Naive thymus-derived CD8-positive, alpha-beta T cell (primary cell): ENCODE measurements around the gene M1AP. TPM values are rescaled to one million over a fixed set of nuclear protein-coding genes. Genes with fewer than 3 reads are reported as not detected.

ENCODE experiments used
- ATAC-seq, 2 donors: fragments of 150-1000 bp; cut with Tn5 transposase in 1 of 2; sonication (Bioruptor Pico), chemical (Tn5 transposase) in 1 of 2; 1 replicate in 1 of 2; 2 replicates in 1 of 2; pipeline ENCODE4 v1.10.0; 2021; ENCODE audit warnings: mild to moderate bottlenecking in 2 of 2, moderate library complexity in 2 of 2
- POLR2A ChIA-PET: fragments of 350-600 bp; sonication (Branson Sonifier 250); formaldehyde crosslinking; loops from one replicate; lab custom pipeline; 2021; ENCODE audit warnings: antibody characterized with exemption; lab: Charles Lee
- DNase-seq, 10 donors: peaks; one replicate each; pipeline versions ENCODE4 v3.0.0 to v3.0.0-alpha.2; 2020 to 2022
- H3K27ac Mint-ChIP-seq, 10 donors: one replicate each; pipeline ENCODE4 v1.8.0; 2020 to 2022; ENCODE audit warnings: mild to moderate bottlenecking in 10 of 10, mixed read lengths in 10 of 10, moderate library complexity in 4 of 10, inconsistent platforms in 1 of 10
- H3K27me3 Mint-ChIP-seq, 5 donors: one replicate each; pipeline ENCODE4 v1.8.0; 2021 to 2022; ENCODE audit warnings: mixed read lengths in 5 of 5
- H3K36me3 Mint-ChIP-seq, 3 donors: one replicate each; pipeline ENCODE4 v1.8.0; 2020 to 2022; ENCODE audit warnings: mixed read lengths in 3 of 3, mild to moderate bottlenecking in 2 of 3, inconsistent platforms in 1 of 3
- H3K4me1 Mint-ChIP-seq, 4 donors: one replicate each; pipeline ENCODE4 v1.8.0; 2021 to 2022; ENCODE audit warnings: mixed read lengths in 4 of 4
- H3K4me3 Mint-ChIP-seq, 10 donors: one replicate each; pipeline ENCODE4 v1.8.0; 2020 to 2022; ENCODE audit warnings: mild to moderate bottlenecking in 10 of 10, mixed read lengths in 10 of 10, moderate library complexity in 6 of 10, inconsistent platforms in 1 of 10
- H3K9me3 Mint-ChIP-seq, 9 donors: one replicate each; pipeline ENCODE4 v1.8.0; 2020 to 2022; ENCODE audit warnings: mixed read lengths in 9 of 9, mild to moderate bottlenecking in 3 of 9, inconsistent platforms in 1 of 9, moderate library complexity in 1 of 9
- polyA plus RNA-seq, 3 donors: library from polyadenylated mRNA; unstranded; fragments of 300-500 nt; fragmentation: Illumina TruSeq; gene quantifications; one replicate each; pipeline ENCODE4 v1.2.3, GENCODE V29; 2021
- total RNA-seq, 8 experiments: library from RNA in 2 of 8; stranded (reverse) in 2 of 8; gene quantifications; one replicate each; pipeline ENCODE4 v1.2.3 and lab custom pipeline; 2021 to 2026

M1AP gene
- total and polyA plus RNA-seq, 5 experiments from 2014 or later: 0.10 TPM; not detected in 4

DNA sequence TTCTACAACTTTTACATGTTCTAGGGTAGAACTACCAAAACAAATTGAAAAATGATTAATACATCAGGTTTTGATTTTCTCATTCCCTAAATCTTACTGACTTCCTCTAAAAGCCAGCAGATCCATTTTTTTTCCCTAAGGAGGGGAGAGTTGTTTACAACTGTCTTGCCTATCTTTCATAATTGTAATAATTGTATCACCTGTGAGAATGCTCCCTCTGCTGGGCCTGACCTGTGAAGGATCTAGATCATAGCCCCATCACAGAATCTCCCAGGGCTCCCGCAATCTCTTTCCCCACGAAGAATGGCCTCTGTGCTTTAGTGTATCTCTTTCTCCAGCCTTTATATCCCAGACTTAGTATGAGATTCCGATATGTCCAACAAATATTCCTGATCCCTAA, 103.5 kb downstream of the M1AP start:
- no peak for ATAC-seq
- H3K27me3 Mint-ChIP-seq: peaks cover 33 to 69% (median 36%) of the 10 kb centered on the region in 5 donors
- no peaks in the 10 kb centered on the region for H3K9me3 Mint-ChIP-seq
- peaks cover 2 to 4% (median 2%) of the 10 kb centered on the region in 3 donors for H3K36me3 Mint-ChIP-seq
- peaks cover 0 to 11% (median 11%) of the 10 kb centered on the region in 4 donors for H3K4me1 Mint-ChIP-seq
- H3K27ac Mint-ChIP-seq: peak overlapping the region in 1 of 10 donors; percentile 23
- POLR2A ChIA-PET: no interaction called here
- no peak for DNase-seq
- no peak overlapping the region for H3K4me3 Mint-ChIP-seq

DNA sequence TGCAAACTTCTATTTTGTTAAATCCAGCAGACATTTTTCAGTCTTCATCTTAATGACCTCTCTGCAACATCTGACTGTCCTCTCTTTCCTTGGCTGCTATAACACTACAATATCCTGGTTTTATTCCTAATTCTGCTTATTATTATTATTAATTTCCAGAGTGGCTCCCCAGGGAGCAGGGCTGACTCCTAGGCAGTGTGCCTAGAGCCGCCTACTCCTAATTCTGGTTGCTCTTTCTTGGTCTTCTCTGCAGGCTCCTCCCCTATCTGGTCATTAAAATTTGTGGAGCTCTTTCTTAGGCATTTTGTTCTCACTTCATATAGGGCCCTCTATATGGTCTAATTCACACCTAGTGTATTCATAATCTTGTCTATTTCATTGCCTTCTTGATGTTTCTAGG, 105.2 kb downstream of the M1AP start:
- DNase-seq (no peak), ATAC-seq (no peak)
- Mint-ChIP-seq H3K36me3 (peaks cover 0 to 2% (median 2%) of the 10 kb centered on the region in 3 donors), H3K27ac (no peak overlapping the region), H3K4me3 (no peak overlapping the region), H3K27me3 (peaks cover 30 to 67% (median 33%) of the 10 kb centered on the region in 5 donors), H3K4me1 (peaks cover 0 to 10% (median 1%) of the 10 kb centered on the region in 4 donors), H3K9me3 (no peaks in the 10 kb centered on the region)
- POLR2A ChIA-PET: interaction anchor here (1.9 kb wide), 1 partner anchor 14 kb away, joined by 7 read pairs; the partner anchor contains the start of genes AUP1 and HTRA2

DNA sequence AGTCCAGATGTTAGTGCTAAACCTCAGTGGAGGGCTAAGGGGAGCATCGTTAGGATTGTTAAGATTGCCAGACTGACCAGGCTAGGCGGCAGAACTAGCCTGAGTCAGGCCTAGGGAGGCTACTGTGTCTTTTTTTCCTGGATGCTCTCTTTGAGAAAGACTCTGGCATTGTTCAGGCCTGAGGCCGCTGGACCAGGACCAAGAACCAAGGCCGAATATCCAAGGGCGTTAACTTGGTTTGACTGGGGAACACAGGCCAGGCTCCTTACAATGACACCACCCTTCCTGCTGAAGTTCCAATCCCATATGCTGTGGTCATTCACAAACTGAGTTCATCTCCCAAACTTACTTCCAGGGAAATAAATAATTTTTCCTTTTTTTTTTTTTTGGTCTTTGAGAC, 107.8 kb downstream of the M1AP start:
- no peak overlapping the region for H3K27ac Mint-ChIP-seq
- peaks cover 0 to 2% (median 2%) of the 10 kb centered on the region in 3 donors for H3K36me3 Mint-ChIP-seq
- no peak for ATAC-seq
- peaks cover 0 to 8% (median 3%) of the 10 kb centered on the region in 4 donors for H3K4me1 Mint-ChIP-seq
- no peak for DNase-seq
- H3K4me3 Mint-ChIP-seq: no peak overlapping the region
- no peaks in the 10 kb centered on the region for H3K9me3 Mint-ChIP-seq
- H3K27me3 Mint-ChIP-seq: peaks cover 19 to 44% (median 22%) of the 10 kb centered on the region in 5 donors
- POLR2A ChIA-PET: interaction anchor here (1.1 kb wide), 1 partner anchor 9 kb away, joined by 3 read pairs; no protein-coding TSS in a partner anchor

DNA sequence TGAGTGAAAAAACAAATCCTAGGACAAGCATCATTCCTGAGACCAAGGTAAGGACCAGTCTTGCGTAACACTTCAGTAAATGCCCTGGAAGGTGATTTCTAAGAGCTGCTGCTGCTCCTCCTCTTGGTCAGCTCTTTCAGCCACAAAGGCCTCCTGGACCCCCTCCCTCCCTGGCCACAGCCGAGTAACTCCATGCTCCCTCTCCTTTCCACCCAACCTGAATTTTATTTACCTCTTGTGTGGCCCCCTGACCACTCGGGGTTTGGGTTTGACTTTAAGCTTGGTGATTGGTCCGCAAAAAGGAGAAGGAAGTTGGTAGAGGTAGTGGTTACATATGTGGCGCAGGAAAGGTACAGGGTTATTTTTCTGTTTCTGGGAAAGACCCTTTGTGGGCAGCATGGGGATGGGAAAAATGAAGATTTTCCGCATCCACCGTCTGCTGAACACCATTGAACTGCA, 109.2 kb downstream of the M1AP start:
- Mint-ChIP-seq H3K4me3 (peak overlapping the region in 1 of 10 donors; percentile 52), H3K27me3 (peaks cover 16 to 42% (median 22%) of the 10 kb centered on the region in 5 donors), H3K36me3 (peaks cover 0 to 2% (median 2%) of the 10 kb centered on the region in 3 donors), H3K4me1 (peaks cover 0 to 8% (median 3%) of the 10 kb centered on the region in 4 donors), H3K9me3 (no peaks in the 10 kb centered on the region), H3K27ac (no peak overlapping the region)
- ATAC-seq (no peak), DNase-seq (no peak)
- POLR2A ChIA-PET: interaction anchor here (0.6 to 1.2 kb wide), 3 partner anchors 9 to 81 kb away, joined by 3 to 4 read pairs (median 3); partner anchors contain the start of genes AUP1, HTRA2 and WBP1

- no peak for DNase-seq
- H3K4me3 Mint-ChIP-seq: no peak overlapping the region
- no peak for ATAC-seq
- no peaks in the 10 kb centered on the region for H3K9me3 Mint-ChIP-seq
- peaks cover 7 to 31% (median 13%) of the 10 kb centered on the region in 5 donors for H3K27me3 Mint-ChIP-seq
- H3K4me1 Mint-ChIP-seq: peaks cover 4 to 10% (median 8%) of the 10 kb centered on the region in 4 donors
- H3K27ac Mint-ChIP-seq: no peak overlapping the region
- peaks cover 0 to 8% (median 3%) of the 10 kb centered on the region in 3 donors for H3K36me3 Mint-ChIP-seq
- POLR2A ChIA-PET: no interaction called here
Observed at GRCh38 chr2:74537140-74537539, 111.0 kb downstream of the M1AP start.

DNA sequence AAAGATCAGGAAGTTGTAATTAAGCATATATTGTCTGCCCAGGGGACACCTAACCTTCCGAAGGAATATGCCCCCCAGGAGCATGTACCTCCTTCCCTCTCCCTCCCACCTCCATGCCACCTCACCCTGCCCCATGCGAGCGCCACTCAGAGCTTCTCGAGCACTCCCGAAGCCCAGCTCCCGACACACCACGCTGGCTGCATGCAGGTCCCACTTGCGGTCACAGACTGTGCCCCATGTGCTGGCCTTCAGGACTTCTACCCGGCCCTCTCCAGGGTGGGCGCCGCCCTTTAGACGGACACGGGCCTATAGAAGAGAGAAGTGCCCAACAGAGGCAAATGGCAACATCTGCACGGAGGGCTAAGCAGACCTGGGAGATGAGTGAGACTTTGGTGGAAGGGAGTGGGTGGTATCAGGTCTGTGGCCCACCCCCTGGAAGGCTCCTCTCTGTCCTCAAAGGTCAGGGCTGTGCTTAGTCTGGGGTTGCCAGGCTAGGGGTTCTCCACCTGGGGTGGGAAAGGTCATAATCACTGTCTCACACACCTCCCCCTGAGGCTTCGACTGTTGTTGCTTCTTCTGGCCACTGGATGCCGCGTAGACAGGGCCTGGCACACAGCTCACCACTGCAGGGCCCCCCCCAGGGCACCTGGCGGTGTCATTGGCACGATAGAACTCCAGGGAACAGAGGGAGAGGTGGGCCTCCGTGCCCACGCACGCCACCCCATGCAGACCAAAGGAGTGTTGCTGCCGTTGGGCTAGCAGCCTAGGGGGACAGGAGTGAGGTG, 111.8 kb downstream of the M1AP start:
- Mint-ChIP-seq H3K36me3 (peaks cover 0 to 10% (median 3%) of the 10 kb centered on the region in 3 donors), H3K27ac (no peak overlapping the region), H3K4me1 (peaks cover 11 to 18% (median 15%) of the 10 kb centered on the region in 4 donors), H3K27me3 (peaks cover 7 to 27% (median 12%) of the 10 kb centered on the region in 5 donors), H3K9me3 (no peaks in the 10 kb centered on the region), H3K4me3 (no peak overlapping the region)
- POLR2A ChIA-PET: interaction anchor here (1.5 kb wide), 1 partner anchor 13 kb away, joined by 3 read pairs; no protein-coding TSS in a partner anchor
- no peak for ATAC-seq
- no peak for DNase-seq

DNA sequence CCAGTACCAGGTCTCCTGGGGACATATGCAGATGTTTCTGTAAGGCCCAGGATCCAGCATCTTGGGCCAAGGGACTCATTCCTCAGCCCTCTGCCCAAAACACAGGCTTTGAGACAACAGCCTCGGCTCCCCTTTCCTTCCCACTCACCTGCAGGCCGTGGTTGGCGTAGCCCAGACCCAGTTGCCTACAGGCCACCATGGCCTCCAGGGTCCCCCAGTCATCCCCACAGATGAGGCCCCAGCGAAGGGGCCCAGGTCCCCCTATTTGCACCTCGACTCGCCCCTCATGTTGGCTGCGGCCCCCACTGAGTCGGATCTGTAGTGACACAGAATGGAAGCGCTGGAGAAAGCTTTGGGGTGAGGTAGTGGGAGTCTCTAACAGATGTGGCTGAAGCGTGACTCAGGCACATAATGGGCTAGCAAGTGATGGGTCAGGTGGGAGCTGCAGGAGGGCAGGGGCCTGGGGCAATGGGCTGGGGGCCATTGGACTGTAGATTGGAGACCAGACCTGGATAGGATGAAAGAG, 112.6 kb downstream of the M1AP start:
- peak overlapping the region in 2 of 10 donors; percentile 31 to 43 for H3K27ac Mint-ChIP-seq
- no peaks in the 10 kb centered on the region for H3K9me3 Mint-ChIP-seq
- H3K27me3 Mint-ChIP-seq: peaks cover 5 to 22% (median 12%) of the 10 kb centered on the region in 5 donors
- H3K4me1 Mint-ChIP-seq: peaks cover 19 to 26% (median 21%) of the 10 kb centered on the region in 4 donors
- no peak overlapping the region for H3K4me3 Mint-ChIP-seq
- ATAC-seq (no peak), DNase-seq (no peak)
- peaks cover 0 to 8% (median 3%) of the 10 kb centered on the region in 3 donors for H3K36me3 Mint-ChIP-seq
- POLR2A ChIA-PET: interaction anchor here (1.5 kb wide), 1 partner anchor 14 kb away, joined by 3 read pairs; no protein-coding TSS in a partner anchor

DNA sequence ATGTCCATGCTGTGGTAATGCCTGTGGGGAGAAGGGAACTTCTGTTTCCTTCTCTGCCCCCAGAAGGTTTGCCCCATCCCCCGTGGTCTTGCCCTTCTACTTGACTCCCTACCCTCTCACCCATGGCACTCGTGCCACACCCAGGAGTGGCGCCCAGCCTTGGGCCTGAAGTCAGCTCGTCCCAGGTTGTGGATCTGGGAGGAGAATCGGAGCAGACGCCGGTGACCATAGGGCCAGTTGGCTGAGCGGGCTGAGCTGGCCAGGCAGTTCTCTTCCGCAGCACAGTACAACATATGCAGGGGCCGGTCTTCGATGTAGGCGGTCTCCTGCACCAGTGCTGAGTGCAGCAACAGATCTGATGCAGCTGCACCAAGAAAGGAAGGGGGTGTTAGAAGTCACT, 113.7 kb downstream of the M1AP start:
- DNase-seq (no peak), ATAC-seq (no peak)
- POLR2A ChIA-PET: interaction anchor here (5.7 kb wide), 1 partner anchor 77 kb away, joined by 45 read pairs; the partner anchor contains the start of genes INO80B and WBP1
- H3K4me3 Mint-ChIP-seq: no peak overlapping the region
- peaks cover 3 to 15% (median 8%) of the 10 kb centered on the region in 5 donors for H3K27me3 Mint-ChIP-seq
- peaks cover 0 to 8% (median 3%) of the 10 kb centered on the region in 3 donors for H3K36me3 Mint-ChIP-seq
- H3K27ac Mint-ChIP-seq: no peak overlapping the region
- no peaks in the 10 kb centered on the region for H3K9me3 Mint-ChIP-seq
- peaks cover 19 to 28% (median 22%) of the 10 kb centered on the region in 4 donors for H3K4me1 Mint-ChIP-seq

GRCh38 chr2:74533464-74533863, 114.7 kb downstream of the M1AP start:
- Mint-ChIP-seq H3K4me3 (no peak overlapping the region), H3K9me3 (no peaks in the 10 kb centered on the region), H3K4me1 (peaks cover 20 to 30% (median 26%) of the 10 kb centered on the region in 4 donors), H3K36me3 (peaks cover 0 to 8% (median 3%) of the 10 kb centered on the region in 3 donors), H3K27me3 (peaks cover 0 to 5% (median 0%) of the 10 kb centered on the region in 5 donors), H3K27ac (peak overlapping the region in 1 of 10 donors; percentile 73)
- ATAC-seq (no peak), DNase-seq (no peak)
- POLR2A ChIA-PET: interaction anchor here (0.6 to 5.7 kb wide), 2 partner anchors 48 to 76 kb away, joined by 3 to 45 read pairs; partner anchors contain the start of genes INO80B and WBP1

- no peaks in the 10 kb centered on the region for H3K9me3 Mint-ChIP-seq
- H3K27ac Mint-ChIP-seq: peak overlapping the region in 9 of 10 donors; percentile 1 to 97 (median 49)
- ATAC-seq: no peak
Observed at GRCh38 chr2:74532222-74532621, 115.9 kb downstream of the M1AP start.

GRCh38 chr2:74531666-74532065, 116.5 kb downstream of the M1AP start:
- H3K27ac Mint-ChIP-seq: peak overlapping the region in 8 of 10 donors; percentile 26 to 97 (median 66)
- H3K4me1 Mint-ChIP-seq: peaks cover 22 to 43% (median 40%) of the 10 kb centered on the region in 4 donors

More at GRCh38 chr2:74532222-74532621, 115.9 kb downstream of the M1AP start:
- Mint-ChIP-seq H3K4me1 (peaks cover 23 to 40% (median 37%) of the 10 kb centered on the region in 4 donors), H3K36me3 (peaks cover 0 to 20% (median 8%) of the 10 kb centered on the region in 3 donors), H3K4me3 (peak overlapping the region in 9 of 10 donors; percentile 20 to 89 (median 68)), H3K27me3 (peaks cover 0 to under 1% (median 0%) of the 10 kb centered on the region in 5 donors)
- POLR2A ChIA-PET: interaction anchor here (1.9 to 5.7 kb wide), 3 partner anchors 50 to 75 kb away, joined by 8 to 45 read pairs (median 31); partner anchors contain the start of genes CCDC142, INO80B, MRPL53 and TTC31
- peak in 2 of 10 donors; percentile 50 to 53 for DNase-seq

More at GRCh38 chr2:74531666-74532065, 116.5 kb downstream of the M1AP start:
- Mint-ChIP-seq H3K36me3 (peaks cover 0 to 25% (median 14%) of the 10 kb centered on the region in 3 donors), H3K27me3 (no peaks in the 10 kb centered on the region), H3K4me3 (peak overlapping the region in 8 of 10 donors; percentile 25 to 96 (median 90)), H3K9me3 (no peaks in the 10 kb centered on the region)
- POLR2A ChIA-PET: interaction anchor here (1.1 to 5.7 kb wide), 5 partner anchors 8 to 74 kb away, joined by 3 to 45 read pairs (median 31); partner anchors contain the start of genes CCDC142, INO80B, MRPL53 and TLX2
- DNase-seq (no peak), ATAC-seq (no peak)
